HG02678 (cell line): ENCODE data around the gene MAP2K5.

Experiments used
- ATAC-seq: cut with Tn5 transposase; IDR thresholded peaks from one replicate; pipeline ENCODE4 v1.9.1; 2021; ENCODE audit warnings: mild to moderate bottlenecking, moderate library complexity; ENCODE audit not compliant: unreplicated experiment

The MAP2K5 gene

GRCh38 chr15:67746450-67746849, 203.9 kb downstream of the MAP2K5 start:
- ATAC-seq = no peak

- no peak for ATAC-seq
Measured at GRCh38 chr15:67747921-67748320, 205.4 kb downstream of the MAP2K5 start.

GRCh38 chr15:67750371-67750770, 207.9 kb downstream of the MAP2K5 start:
- no peak for ATAC-seq

GRCh38 chr15:67753891-67754290, 211.4 kb downstream of the MAP2K5 start:
- no peak for ATAC-seq

- no peak for ATAC-seq
Measured at GRCh38 chr15:67755264-67755663, 212.8 kb downstream of the MAP2K5 start.

GRCh38 chr15:67755936-67756335, 213.4 kb downstream of the MAP2K5 start:
- no peak for ATAC-seq

GRCh38 chr15:67758619-67759300, 216.3 kb downstream of the MAP2K5 start:
- ATAC-seq = no peak

- no peak for ATAC-seq
Measured at GRCh38 chr15:67760901-67761300, 218.4 kb downstream of the MAP2K5 start.

- ATAC-seq = no peak
Measured at GRCh38 chr15:67761343-67761742, 218.8 kb downstream of the MAP2K5 start.

- peak; percentile 90 for ATAC-seq
Measured at GRCh38 chr15:67762610-67763368, 220.3 kb downstream of the MAP2K5 start.

GRCh38 chr15:67765701-67766100, 223.2 kb downstream of the MAP2K5 start:
- ATAC-seq = no peak

GRCh38 chr15:67766968-67767367, 224.5 kb downstream of the MAP2K5 start:
- no peak for ATAC-seq

- no peak for ATAC-seq
Measured at GRCh38 chr15:67768313-67768977, 225.9 kb downstream of the MAP2K5 start.

- ATAC-seq = no peak
Measured at GRCh38 chr15:67769497-67770357, 227.2 kb downstream of the MAP2K5 start.

- no peak for ATAC-seq
Measured at GRCh38 chr15:67770358-67770628, 227.8 kb downstream of the MAP2K5 start.

GRCh38 chr15:67771189-67771800, 228.8 kb downstream of the MAP2K5 start:
- no peak for ATAC-seq

GRCh38 chr15:67774626-67775025, 232.1 kb downstream of the MAP2K5 start:
- ATAC-seq = no peak

- ATAC-seq = no peak
Measured at GRCh38 chr15:67775250-67775649, 232.7 kb downstream of the MAP2K5 start.

GRCh38 chr15:67775998-67776397, 233.5 kb downstream of the MAP2K5 start:
- ATAC-seq = no peak

GRCh38 chr15:67776600-67776999, 234.1 kb downstream of the MAP2K5 start:
- ATAC-seq = no peak

- no peak for ATAC-seq
Measured at GRCh38 chr15:67777071-67777470, 234.6 kb downstream of the MAP2K5 start.
